ENCODE measurements around the gene AURKAIP1. TPM values are rescaled to one million over a fixed set of nuclear protein-coding genes. Genes with fewer than 3 reads are reported as not detected.

The AURKAIP1 gene
- polyA plus RNA-seq, 1 donor from 2014 or later, result 104 TPM

DNA sequence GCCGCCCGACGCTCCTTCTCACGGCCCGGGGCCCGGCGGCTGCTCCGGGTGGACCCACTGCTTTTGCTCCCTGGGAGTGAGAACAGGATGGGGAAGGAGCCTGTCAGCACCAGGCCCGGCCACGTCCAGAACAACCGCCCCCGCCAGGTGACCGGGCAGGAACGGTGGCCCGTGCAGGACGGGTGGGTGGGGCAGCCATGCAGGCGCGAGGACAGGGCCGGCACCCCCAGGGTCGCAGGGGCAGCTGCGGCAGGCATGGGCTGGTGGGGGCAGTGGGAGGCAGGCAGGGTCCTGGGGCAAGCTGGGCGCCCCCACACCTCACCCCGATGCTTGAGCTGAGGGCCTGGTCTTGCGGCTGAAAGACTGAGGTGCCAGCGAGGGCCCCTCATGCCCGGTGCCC lies 38.6 kb downstream of the AURKAIP1 start:
- H3K4me2 ChIP-seq (ENCODE audit: low read length), result no peak overlapping the region
- no peak overlapping the region for H3K4me3 ChIP-seq (ENCODE audit: low read length)
- no peaks in the 10 kb centered on the region for H3K9me2 ChIP-seq (ENCODE audit: insufficient read depth, low read length)
- no peaks in the 10 kb centered on the region for H3K9me3 ChIP-seq (ENCODE audit: low read length)
- H3K79me2 ChIP-seq (replicated peaks; ENCODE audit: insufficient read depth, low read length), result no peaks in the 10 kb centered on the region
- H3F3A ChIP-seq (ENCODE audit: insufficient read depth, low read length, poor library complexity, severe bottlenecking), result no peaks in the 10 kb centered on the region
- H3K9ac ChIP-seq (ENCODE audit: low read length), result no peak overlapping the region
- H3K36me3 ChIP-seq (ENCODE audit: insufficient read depth, low read length), result no peaks in the 10 kb centered on the region
- H3K27ac ChIP-seq (ENCODE audit: low read length), result no peak overlapping the region
- no peak overlapping the region for H2AFZ ChIP-seq (ENCODE audit: low read depth, low read length)
- H4K20me1 ChIP-seq (ENCODE audit: insufficient read depth), result no peaks in the 10 kb centered on the region
- no peak for TF ChIP-seq EP300 (conservative IDR thresholded peaks at IDR 0.05; ENCODE audit: poor library complexity, severe bottlenecking)
- TF ChIP-seq EZH2 (IDR thresholded peaks at IDR 0.05; ENCODE audit: borderline replicate concordance, insufficient read depth, low read length, poor library complexity, severe bottlenecking), result no peak
- TF ChIP-seq, protein P1, sequence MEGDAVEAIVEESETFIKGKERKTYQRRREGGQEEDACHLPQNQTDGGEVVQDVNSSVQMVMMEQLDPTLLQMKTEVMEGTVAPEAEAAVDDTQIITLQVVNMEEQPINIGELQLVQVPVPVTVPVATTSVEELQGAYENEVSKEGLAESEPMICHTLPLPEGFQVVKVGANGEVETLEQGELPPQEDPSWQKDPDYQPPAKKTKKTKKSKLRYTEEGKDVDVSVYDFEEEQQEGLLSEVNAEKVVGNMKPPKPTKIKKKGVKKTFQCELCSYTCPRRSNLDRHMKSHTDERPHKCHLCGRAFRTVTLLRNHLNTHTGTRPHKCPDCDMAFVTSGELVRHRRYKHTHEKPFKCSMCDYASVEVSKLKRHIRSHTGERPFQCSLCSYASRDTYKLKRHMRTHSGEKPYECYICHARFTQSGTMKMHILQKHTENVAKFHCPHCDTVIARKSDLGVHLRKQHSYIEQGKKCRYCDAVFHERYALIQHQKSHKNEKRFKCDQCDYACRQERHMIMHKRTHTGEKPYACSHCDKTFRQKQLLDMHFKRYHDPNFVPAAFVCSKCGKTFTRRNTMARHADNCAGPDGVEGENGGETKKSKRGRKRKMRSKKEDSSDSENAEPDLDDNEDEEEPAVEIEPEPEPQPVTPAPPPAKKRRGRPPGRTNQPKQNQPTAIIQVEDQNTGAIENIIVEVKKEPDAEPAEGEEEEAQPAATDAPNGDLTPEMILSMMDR (IDR thresholded peaks at IDR 0.05; ENCODE audit: poor library complexity, severe bottlenecking), result no peak
- no peak for TF ChIP-seq POLR2AphosphoS5 (IDR thresholded peaks at IDR 0.05)
- TF ChIP-seq TAF1 (IDR thresholded peaks at IDR 0.05; ENCODE audit: low read depth), result no peak
- TF ChIP-seq, protein P2, sequence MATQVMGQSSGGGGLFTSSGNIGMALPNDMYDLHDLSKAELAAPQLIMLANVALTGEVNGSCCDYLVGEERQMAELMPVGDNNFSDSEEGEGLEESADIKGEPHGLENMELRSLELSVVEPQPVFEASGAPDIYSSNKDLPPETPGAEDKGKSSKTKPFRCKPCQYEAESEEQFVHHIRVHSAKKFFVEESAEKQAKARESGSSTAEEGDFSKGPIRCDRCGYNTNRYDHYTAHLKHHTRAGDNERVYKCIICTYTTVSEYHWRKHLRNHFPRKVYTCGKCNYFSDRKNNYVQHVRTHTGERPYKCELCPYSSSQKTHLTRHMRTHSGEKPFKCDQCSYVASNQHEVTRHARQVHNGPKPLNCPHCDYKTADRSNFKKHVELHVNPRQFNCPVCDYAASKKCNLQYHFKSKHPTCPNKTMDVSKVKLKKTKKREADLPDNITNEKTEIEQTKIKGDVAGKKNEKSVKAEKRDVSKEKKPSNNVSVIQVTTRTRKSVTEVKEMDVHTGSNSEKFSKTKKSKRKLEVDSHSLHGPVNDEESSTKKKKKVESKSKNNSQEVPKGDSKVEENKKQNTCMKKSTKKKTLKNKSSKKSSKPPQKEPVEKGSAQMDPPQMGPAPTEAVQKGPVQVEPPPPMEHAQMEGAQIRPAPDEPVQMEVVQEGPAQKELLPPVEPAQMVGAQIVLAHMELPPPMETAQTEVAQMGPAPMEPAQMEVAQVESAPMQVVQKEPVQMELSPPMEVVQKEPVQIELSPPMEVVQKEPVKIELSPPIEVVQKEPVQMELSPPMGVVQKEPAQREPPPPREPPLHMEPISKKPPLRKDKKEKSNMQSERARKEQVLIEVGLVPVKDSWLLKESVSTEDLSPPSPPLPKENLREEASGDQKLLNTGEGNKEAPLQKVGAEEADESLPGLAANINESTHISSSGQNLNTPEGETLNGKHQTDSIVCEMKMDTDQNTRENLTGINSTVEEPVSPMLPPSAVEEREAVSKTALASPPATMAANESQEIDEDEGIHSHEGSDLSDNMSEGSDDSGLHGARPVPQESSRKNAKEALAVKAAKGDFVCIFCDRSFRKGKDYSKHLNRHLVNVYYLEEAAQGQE (IDR thresholded peaks at IDR 0.05; ENCODE audit: borderline replicate concordance), result no peak
- no peak for TF ChIP-seq MXI1 (conservative IDR thresholded peaks at IDR 0.05; ENCODE audit: poor library complexity, severe bottlenecking)
- TF ChIP-seq RAD21 (conservative IDR thresholded peaks at IDR 0.05), result no peak
- no peak for TF ChIP-seq SMC3 (conservative IDR thresholded peaks at IDR 0.05; ENCODE audit: poor library complexity)
- H3K27me3 ChIP-seq (ENCODE audit: insufficient read depth, low read depth, low read length), result no peaks in the 10 kb centered on the region

DNA sequence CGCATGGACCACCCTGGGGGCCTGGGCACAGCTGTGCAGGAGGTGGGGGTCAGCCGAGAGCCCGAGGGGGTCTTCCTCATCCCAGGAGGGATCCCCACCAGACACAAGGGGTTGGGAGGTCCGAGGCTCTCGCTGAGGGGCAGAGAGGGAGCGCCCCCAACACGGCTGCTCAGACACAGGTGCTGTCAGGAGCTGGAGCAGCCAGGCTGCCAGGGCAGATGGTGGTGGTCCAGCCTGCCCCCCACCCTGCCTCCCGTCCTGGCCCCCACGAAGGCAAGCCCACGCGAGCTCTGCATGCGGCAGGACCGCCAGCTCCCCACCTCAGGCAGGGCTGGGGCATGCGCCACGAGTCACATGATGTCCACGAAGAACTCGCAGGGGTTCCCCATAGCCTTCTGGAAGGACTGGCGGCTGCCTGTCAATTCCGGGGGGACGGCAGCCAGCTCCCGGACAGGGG lies 39.2 kb downstream of the AURKAIP1 start:
- Histone ChIP-seq H3K9me2 (ENCODE audit: insufficient read depth, low read length) (no peaks in the 10 kb centered on the region), H3F3A (ENCODE audit: insufficient read depth, low read length, poor library complexity, severe bottlenecking) (no peaks in the 10 kb centered on the region), H2AFZ (ENCODE audit: low read depth, low read length) (no peak overlapping the region), H3K27me3 (ENCODE audit: insufficient read depth, low read depth, low read length) (no peaks in the 10 kb centered on the region), H3K9ac (ENCODE audit: low read length) (no peak overlapping the region), H3K4me2 (ENCODE audit: low read length) (no peak overlapping the region), H4K20me1 (ENCODE audit: insufficient read depth) (no peaks in the 10 kb centered on the region), H3K9me3 (ENCODE audit: low read length) (no peaks in the 10 kb centered on the region), H3K36me3 (ENCODE audit: insufficient read depth, low read length) (no peaks in the 10 kb centered on the region), H3K79me2 (replicated peaks; ENCODE audit: insufficient read depth, low read length) (no peaks in the 10 kb centered on the region), H3K27ac (ENCODE audit: low read length) (no peak overlapping the region), H3K4me3 (ENCODE audit: low read length) (no peak overlapping the region)
- no peak for TF ChIP-seq TAF1 (IDR thresholded peaks at IDR 0.05; ENCODE audit: low read depth)
- TF ChIP-seq RAD21 (conservative IDR thresholded peaks at IDR 0.05), result no peak
- no peak for TF ChIP-seq MXI1 (conservative IDR thresholded peaks at IDR 0.05; ENCODE audit: poor library complexity, severe bottlenecking)
- TF ChIP-seq POLR2AphosphoS5 (IDR thresholded peaks at IDR 0.05), result no peak
- TF ChIP-seq, protein P2 (IDR thresholded peaks at IDR 0.05; ENCODE audit: borderline replicate concordance), result no peak
- no peak for TF ChIP-seq EZH2 (IDR thresholded peaks at IDR 0.05; ENCODE audit: borderline replicate concordance, insufficient read depth, low read length, poor library complexity, severe bottlenecking)
- TF ChIP-seq SMC3 (conservative IDR thresholded peaks at IDR 0.05; ENCODE audit: poor library complexity), result no peak
- TF ChIP-seq EP300 (conservative IDR thresholded peaks at IDR 0.05; ENCODE audit: poor library complexity, severe bottlenecking), result no peak
- TF ChIP-seq, protein P1 (IDR thresholded peaks at IDR 0.05; ENCODE audit: poor library complexity, severe bottlenecking), result no peak

All from neural cell (in vitro differentiated cells).